Kidney (tissue), 14 donors: ENCODE measurements around the gene KRT7. TPM values are rescaled to one million over a fixed set of nuclear protein-coding genes. Genes with fewer than 3 reads are reported as not detected.

ENCODE experiments used
- DNase-seq, 5 donors: peaks; one replicate each; pipeline ENCODE4 v3.0.0-alpha.2; 2013 to 2020
- FAIRE-seq: peaks from 2 replicates; lab custom pipeline; 2012; peaks lifted over from hg19 to GRCh38; lab: Jason Lieb, UNC
- H3K27ac ChIP-seq, 2 donors: one replicate each; pipeline ENCODE4 v1.7.0; 2013; ENCODE audit warnings: low read depth in 2 of 2, low read length in 2 of 2, inconsistent platforms in 1 of 2
- H3K27me3 ChIP-seq: one replicate; pipeline ENCODE4 v1.7.1; 2013; ENCODE audit warnings: low read length, inconsistent platforms; ENCODE audit not compliant: control insufficient read depth, insufficient read depth
- H3K36me3 ChIP-seq, 3 donors: one replicate each; pipeline versions ENCODE4 v1.7.0 to v1.7.1; 2013; ENCODE audit warnings: low read length in 3 of 3, control low read depth in 1 of 3, inconsistent platforms in 1 of 3; ENCODE audit not compliant: insufficient read depth in 3 of 3, control insufficient read depth in 2 of 3
- H3K4me1 ChIP-seq, 3 donors: one replicate each; pipeline versions ENCODE4 v1.7.0 to v1.7.1; 2013; ENCODE audit warnings: low read length in 3 of 3, inconsistent platforms in 1 of 3, low read depth in 1 of 3; ENCODE audit not compliant: control insufficient read depth in 2 of 3, insufficient read depth in 2 of 3
- H3K4me3 ChIP-seq, 3 donors: one replicate each; pipeline versions ENCODE4 v1.7.0 to v1.8.1; 2013; ENCODE audit warnings: low read length in 3 of 3, control low read depth in 1 of 3, inconsistent platforms in 1 of 3
- H3K9ac ChIP-seq, 3 donors: one replicate each; pipeline versions ENCODE4 v1.7.0 to v1.7.1; 2013; ENCODE audit warnings: low read length in 3 of 3, control low read depth in 1 of 3, inconsistent platforms in 1 of 3
- H3K9me3 ChIP-seq, 3 donors: one replicate each; pipeline versions ENCODE4 v1.7.0 to v1.7.1; 2013; ENCODE audit warnings: low read length in 3 of 3, control low read depth in 1 of 3, inconsistent platforms in 1 of 3; ENCODE audit not compliant: control insufficient read depth in 2 of 3, insufficient read depth in 1 of 3
- intact Hi-C: fragments of 100-400 bp; cut with DNase I; formaldehyde crosslinking; loops from one replicate; pipeline ENCODE4 v1.11.1; 2022
- polyA plus RNA-seq: library from polyadenylated mRNA; stranded (reverse); fragments of 350-450 nt; fragmentation: Illumina TruSeq; extraction: RNeasy Lipid Tissue Mini Kit (QIAGEN cat#74804); gene quantifications from one replicate; pipeline ENCODE4 v1.2.3, GENCODE V29; 2014; ENCODE audit warnings: low read depth, low replicate concordance; ENCODE audit not compliant: insufficient read depth
- total RNA-seq: library from RNA; stranded (reverse); fragmentation: NEBNext Ultra II Directional; extraction: Animal tissue kit (Norgen Biotek cat#: 25700); gene quantifications from one replicate; pipeline ENCODE4 v1.2.1, GENCODE V29; 2021
- TF ChIP-seq, protein P1 (sequence below): IDR thresholded peaks from 3 replicates; pipeline ENCODE4 v1.5.1; 2012; ENCODE audit warnings: mild to moderate bottlenecking, moderate library complexity, borderline replicate concordance; ENCODE audit not compliant: insufficient read depth; ENCODE audit errors: extremely low read depth
- donor health status: control.
- donor health status: control.
- donor health status: control.
- donor health status: control.
- donor health status: control.
- donor health status: DM: yes; HTN: yes; CAD: no.
- donor health status: Normal renal cell carcinoma (clear cell type).

KRT7 gene
- total and polyA plus RNA-seq, 2 donors from 2014 or later = 173 to 1,490 TPM

DNA sequence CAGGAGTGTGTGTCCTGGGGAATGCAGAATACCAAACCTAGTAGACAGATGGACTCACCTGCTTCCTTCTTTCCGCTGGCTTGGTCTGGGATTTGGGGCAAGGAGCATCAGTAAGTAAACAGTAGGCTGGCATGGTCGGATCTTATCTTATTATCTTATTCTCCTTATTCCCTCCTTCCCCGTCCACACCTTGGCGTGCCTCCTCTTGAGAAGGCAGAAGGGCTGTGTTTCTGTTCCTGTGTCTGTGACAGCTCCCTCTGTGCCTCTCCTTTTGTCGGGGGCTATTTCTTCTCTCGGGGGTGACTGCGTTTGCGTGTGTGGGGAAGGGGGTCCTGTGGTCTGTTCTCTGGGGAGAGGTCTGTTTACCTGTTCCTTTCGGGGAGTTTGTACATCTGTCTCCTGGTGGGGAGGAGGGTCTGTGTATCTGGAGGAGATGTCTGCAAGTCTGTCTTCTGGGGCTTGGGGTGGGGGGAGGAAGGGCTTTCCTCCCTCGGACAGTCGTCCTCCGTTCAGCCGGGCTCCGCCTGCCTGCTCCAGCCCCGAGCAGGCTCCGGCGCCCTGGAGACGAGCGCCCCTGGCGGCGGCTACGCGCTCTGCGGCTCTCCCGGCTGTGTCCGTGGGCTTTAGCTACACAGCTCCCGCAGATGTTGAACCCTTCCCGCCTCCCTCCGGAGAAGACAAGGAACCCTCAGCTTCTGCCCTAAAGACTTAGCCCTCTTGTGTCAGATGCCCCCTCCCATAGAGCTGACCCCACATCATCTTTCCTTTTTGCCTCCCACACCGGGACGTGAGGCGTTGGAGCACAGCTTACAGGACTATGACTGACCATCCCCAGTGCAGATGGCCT, 45.8 kb downstream of the KRT7 start:
- DNase-seq (peak; percentile 83 to 90 (median 87)), FAIRE-seq (no peak)
- H3K4me3 ChIP-seq = peak overlapping the region in 2 of 3 donors; percentile 19 to 20
- no peak overlapping the region for H3K9ac ChIP-seq
- H3K36me3 ChIP-seq = no peaks in the 10 kb centered on the region
- TF ChIP-seq, protein P1, sequence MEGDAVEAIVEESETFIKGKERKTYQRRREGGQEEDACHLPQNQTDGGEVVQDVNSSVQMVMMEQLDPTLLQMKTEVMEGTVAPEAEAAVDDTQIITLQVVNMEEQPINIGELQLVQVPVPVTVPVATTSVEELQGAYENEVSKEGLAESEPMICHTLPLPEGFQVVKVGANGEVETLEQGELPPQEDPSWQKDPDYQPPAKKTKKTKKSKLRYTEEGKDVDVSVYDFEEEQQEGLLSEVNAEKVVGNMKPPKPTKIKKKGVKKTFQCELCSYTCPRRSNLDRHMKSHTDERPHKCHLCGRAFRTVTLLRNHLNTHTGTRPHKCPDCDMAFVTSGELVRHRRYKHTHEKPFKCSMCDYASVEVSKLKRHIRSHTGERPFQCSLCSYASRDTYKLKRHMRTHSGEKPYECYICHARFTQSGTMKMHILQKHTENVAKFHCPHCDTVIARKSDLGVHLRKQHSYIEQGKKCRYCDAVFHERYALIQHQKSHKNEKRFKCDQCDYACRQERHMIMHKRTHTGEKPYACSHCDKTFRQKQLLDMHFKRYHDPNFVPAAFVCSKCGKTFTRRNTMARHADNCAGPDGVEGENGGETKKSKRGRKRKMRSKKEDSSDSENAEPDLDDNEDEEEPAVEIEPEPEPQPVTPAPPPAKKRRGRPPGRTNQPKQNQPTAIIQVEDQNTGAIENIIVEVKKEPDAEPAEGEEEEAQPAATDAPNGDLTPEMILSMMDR = peak; percentile 88
- H3K9me3 ChIP-seq = no peaks in the 10 kb centered on the region
- peaks cover 2% of the 10 kb centered on the region for H3K27me3 ChIP-seq
- peaks cover 2 to 10% (median 6%) of the 10 kb centered on the region in 3 donors for H3K4me1 ChIP-seq
- no peak overlapping the region for H3K27ac ChIP-seq
- intact Hi-C loops = no loop called here

- H3K27me3 ChIP-seq = peaks cover 2% of the 10 kb centered on the region
- H3K36me3 ChIP-seq = no peaks in the 10 kb centered on the region
- FAIRE-seq (no peak), DNase-seq (peak in 3 of 5 donors; percentile 53 to 56 (median 55))
- TF ChIP-seq, protein P1 = no peak
- no peak overlapping the region for H3K9ac ChIP-seq
- no peak overlapping the region for H3K4me3 ChIP-seq
- H3K4me1 ChIP-seq = peaks cover 2 to 10% (median 6%) of the 10 kb centered on the region in 3 donors
- no peaks in the 10 kb centered on the region for H3K9me3 ChIP-seq
- H3K27ac ChIP-seq = no peak overlapping the region
- intact Hi-C loops = no loop called here
Measured at GRCh38 chr12:52279422-52280318, 46.6 kb downstream of the KRT7 start.

- intact Hi-C loops = no loop called here
- Histone ChIP-seq H3K27ac (no peak overlapping the region), H3K4me1 (peaks cover 2 to 10% (median 6%) of the 10 kb centered on the region in 3 donors), H3K36me3 (no peaks in the 10 kb centered on the region), H3K9me3 (no peaks in the 10 kb centered on the region), H3K9ac (no peak overlapping the region), H3K4me3 (no peak overlapping the region), H3K27me3 (peaks cover 2% of the 10 kb centered on the region)
- DNase-seq = no peak
- TF ChIP-seq, protein P1 = no peak
- no peak for FAIRE-seq
Measured at GRCh38 chr12:52280319-52280795, 47.3 kb downstream of the KRT7 start.
